Kidney epithelial cell (primary cell): ENCODE results near the gene GPR39. TPM values are rescaled to one million over a fixed set of nuclear protein-coding genes. Genes with fewer than 3 reads are reported as not detected.

ENCODE experiments used
- DNase-seq: peaks from one replicate; pipeline ENCODE4 v3.0.0-alpha.2; 2010; ENCODE audit warnings: low read depth
- H3K27me3 ChIP-seq: 2 replicates; pipeline ENCODE4 v1.6.0; 2011; ENCODE audit warnings: low read length; ENCODE audit not compliant: control insufficient read depth, insufficient read depth
- H3K36me3 ChIP-seq: 2 replicates; pipeline ENCODE4 v1.5.1; 2011; ENCODE audit warnings: low read length; ENCODE audit not compliant: control insufficient read depth, insufficient read depth
- H3K4me3 ChIP-seq: 2 replicates; pipeline ENCODE4 v1.5.1; 2011; ENCODE audit warnings: low read depth, mild to moderate bottlenecking, control low read depth, low read length
- total RNA-seq: library from RNA; depleted of rRNA; stranded (reverse); fragments of >200 nt; gene quantifications from 2 replicates; pipeline ENCODE4 v1.2.3, GENCODE V29; 2015
- TF ChIP-seq, protein P1 (sequence below): IDR thresholded peaks from 2 replicates; pipeline ENCODE4 v1.5.1; 2011; ENCODE audit warnings: mild to moderate bottlenecking, moderate library complexity, low read length, control low read depth, inconsistent platforms; ENCODE audit not compliant: insufficient read depth, poor library complexity, severe bottlenecking

Gene GPR39
- total RNA-seq, 1 donor from 2014 or later = 5.9 TPM

DNA sequence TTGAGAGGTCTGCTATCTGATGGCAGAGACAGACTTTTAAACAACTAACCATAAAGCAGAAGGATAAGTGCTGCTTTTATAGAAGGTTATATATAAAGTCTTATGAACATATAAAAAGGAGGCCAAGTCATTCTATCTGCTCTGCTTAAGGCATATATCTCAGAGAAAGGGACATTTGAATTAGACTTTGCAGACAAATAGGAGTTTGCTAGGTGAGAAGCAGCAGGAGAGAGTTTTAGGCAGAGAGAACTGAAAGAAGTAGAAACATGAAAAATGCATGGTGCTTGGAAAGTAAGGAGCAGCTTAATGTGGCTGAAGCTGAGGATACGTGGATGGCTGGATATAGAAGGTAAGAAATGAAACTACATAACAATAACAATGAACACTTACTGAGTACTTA lies 188.0 kb downstream of the GPR39 start:
- TF ChIP-seq, protein P1, sequence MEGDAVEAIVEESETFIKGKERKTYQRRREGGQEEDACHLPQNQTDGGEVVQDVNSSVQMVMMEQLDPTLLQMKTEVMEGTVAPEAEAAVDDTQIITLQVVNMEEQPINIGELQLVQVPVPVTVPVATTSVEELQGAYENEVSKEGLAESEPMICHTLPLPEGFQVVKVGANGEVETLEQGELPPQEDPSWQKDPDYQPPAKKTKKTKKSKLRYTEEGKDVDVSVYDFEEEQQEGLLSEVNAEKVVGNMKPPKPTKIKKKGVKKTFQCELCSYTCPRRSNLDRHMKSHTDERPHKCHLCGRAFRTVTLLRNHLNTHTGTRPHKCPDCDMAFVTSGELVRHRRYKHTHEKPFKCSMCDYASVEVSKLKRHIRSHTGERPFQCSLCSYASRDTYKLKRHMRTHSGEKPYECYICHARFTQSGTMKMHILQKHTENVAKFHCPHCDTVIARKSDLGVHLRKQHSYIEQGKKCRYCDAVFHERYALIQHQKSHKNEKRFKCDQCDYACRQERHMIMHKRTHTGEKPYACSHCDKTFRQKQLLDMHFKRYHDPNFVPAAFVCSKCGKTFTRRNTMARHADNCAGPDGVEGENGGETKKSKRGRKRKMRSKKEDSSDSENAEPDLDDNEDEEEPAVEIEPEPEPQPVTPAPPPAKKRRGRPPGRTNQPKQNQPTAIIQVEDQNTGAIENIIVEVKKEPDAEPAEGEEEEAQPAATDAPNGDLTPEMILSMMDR = no peak
- Histone ChIP-seq H3K4me3 (no peak overlapping the region), H3K27me3 (no peaks in the 10 kb centered on the region), H3K36me3 (no peaks in the 10 kb centered on the region)
- no peak for DNase-seq

DNA sequence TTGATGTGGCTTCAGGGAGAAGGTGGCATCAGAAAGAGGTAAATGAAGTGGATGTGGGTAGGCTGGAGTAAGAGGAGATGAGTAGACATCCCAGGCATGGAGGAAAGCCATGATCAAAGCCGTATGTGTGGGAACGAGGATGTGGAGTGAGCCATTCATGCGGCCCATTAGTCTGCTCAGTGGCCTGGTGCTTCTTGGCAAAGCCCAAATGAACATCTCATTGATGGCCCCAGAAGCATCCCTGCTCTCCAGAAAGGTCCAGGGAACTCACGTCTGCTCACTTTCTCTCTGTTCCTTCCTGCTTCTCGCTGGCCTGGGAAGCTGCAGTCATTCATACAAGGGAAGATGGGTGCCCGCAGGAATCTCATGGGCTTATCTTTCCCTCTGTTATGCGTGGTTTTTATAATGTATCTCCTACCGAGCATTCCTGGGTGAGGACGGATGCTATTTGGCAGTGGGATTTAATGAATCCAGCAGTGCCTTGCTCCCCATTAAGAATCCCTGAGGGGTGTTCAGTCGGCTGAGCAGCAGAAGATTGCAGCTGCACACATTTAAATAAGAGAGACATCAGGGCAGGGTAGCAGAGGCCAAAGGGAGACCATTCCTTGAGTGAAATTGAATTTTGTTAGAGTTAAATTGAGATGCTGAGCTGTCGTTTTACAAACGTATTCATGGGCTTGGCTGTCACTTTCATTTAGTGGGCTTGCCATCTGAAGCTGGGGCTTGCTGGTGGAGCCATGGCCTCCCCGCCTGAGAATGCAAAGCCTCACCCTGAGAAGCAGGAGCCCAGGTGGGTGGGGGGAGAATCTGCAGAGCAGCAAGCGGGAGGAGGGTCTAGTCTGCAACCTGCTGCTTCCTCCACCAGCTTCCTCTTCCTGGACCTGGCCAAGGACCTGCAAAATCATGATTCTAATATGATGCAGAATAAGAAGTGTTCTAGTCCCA lies 188.9 kb downstream of the GPR39 start:
- H3K4me3 ChIP-seq = no peak overlapping the region
- H3K36me3 ChIP-seq = no peaks in the 10 kb centered on the region
- no peaks in the 10 kb centered on the region for H3K27me3 ChIP-seq
- TF ChIP-seq, protein P1 = no peak
- no peak for DNase-seq

DNA sequence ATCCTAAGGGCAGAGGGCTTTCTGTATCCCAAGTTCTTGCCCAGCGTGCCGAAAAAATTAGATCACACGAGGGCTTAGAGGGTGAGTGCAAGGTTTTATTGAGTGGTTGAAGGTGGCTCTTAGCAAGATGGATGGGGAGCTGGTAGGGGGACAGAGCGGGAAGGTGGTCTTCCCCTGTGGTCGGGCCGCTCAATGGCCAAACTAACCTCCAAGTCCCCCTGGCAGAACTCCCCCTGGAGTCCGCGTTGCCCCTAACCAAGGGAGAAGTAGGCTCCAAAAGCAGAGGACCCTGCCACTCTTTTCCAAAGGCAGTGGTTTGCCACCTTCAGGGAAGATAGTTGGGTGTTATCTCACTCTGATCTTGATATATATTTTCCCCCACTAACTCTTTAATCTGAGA lies 190.0 kb downstream of the GPR39 start:
- TF ChIP-seq, protein P1 = no peak
- no peak overlapping the region for H3K4me3 ChIP-seq
- no peaks in the 10 kb centered on the region for H3K27me3 ChIP-seq

DNA sequence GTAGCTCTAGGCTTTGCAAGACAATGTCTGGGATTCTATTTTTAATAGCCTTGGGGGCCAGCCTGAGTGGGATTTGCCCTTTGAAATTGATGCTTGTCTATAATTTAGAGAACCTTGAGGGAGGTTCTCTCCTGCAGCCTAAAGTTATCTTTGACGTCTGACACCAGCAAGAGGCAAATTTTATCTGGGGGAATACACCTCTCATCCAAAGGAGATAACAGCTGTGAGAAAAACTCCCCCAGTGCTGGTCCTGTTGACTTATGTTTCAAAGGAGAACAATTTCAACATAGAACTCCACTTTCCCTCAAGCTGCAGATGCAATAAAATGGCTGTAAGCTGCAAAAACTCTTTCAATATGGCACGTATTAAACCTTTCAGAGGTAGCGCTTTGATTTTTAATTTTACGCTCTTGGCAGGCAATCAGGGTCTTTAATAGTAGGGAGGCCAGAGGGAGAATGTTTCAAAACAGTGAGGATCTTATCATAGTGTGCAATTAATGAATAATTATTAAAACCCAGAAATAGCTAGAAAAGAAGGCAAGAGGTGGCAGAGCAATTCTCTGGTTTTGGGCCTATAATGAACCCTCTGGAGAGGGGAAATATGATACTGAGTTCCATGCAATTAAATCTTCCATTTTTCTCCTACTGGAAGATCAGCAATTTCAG lies 191.0 kb downstream of the GPR39 start:
- no peak overlapping the region for H3K4me3 ChIP-seq
- H3K36me3 ChIP-seq = no peaks in the 10 kb centered on the region
- TF ChIP-seq, protein P1 = no peak
- H3K27me3 ChIP-seq = no peaks in the 10 kb centered on the region
- no peak for DNase-seq

More for the DNA sequence above, 190.0 kb downstream of the GPR39 start:
- no peaks in the 10 kb centered on the region for H3K36me3 ChIP-seq
- DNase-seq = no peak

DNA sequence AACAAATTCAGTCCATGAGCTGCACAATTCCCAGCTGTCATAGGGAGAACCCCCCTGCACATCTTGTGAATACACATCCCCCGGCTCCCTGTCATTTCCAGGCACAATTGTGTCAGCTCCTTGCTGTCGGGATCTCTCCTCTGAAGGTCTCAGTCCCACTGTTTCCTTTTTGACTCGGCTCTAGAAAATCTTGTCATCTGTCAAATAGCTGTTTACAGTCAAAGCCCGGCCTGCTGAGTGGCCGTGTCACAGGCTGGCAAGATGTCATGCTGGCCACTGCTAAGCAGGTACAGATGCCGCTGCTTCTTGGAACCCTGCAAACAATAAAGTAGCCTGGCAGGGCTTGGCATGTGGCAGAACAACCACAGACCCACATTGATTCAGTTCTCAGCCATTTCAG lies 191.7 kb downstream of the GPR39 start:
- TF ChIP-seq, protein P1 = no peak
- no peak for DNase-seq
- no peaks in the 10 kb centered on the region for H3K36me3 ChIP-seq
- H3K27me3 ChIP-seq = no peaks in the 10 kb centered on the region
- no peak overlapping the region for H3K4me3 ChIP-seq
